Activated CD4-positive, alpha-beta memory T cell treated with anti-CD3 and anti-CD28 coated beads, Interleukin-2, amount 10 ng/mL, durations not matched to agents 7 days and 5 days (primary cell): ENCODE data around the gene ARHGAP6. TPM values are rescaled to one million over a fixed set of nuclear protein-coding genes. Genes with fewer than 3 reads are reported as not detected.

Source experiments
- CTCF ChIA-PET: fragments of 350-600 bp; sonication (Branson Sonifier 250); formaldehyde crosslinking; loops from one replicate; lab custom pipeline; 2021; ENCODE audit warnings: antibody characterized with exemption, inconsistent platforms; lab: Charles Lee
- POLR2A ChIA-PET: fragments of 350-600 bp; sonication (Branson Sonifier 250); formaldehyde crosslinking; loops from one replicate; lab custom pipeline; 2021; ENCODE audit warnings: antibody characterized with exemption; lab: Charles Lee
- DNase-seq: peaks from one replicate; pipeline ENCODE4 v3.0.0-alpha.2; 2020
- H3K27ac Mint-ChIP-seq: one replicate; pipeline ENCODE4 v1.8.0; 2021; ENCODE audit warnings: mild to moderate bottlenecking, mixed read lengths
- H3K27me3 Mint-ChIP-seq: one replicate; pipeline ENCODE4 v1.8.0; 2021; ENCODE audit warnings: mixed read lengths
- H3K36me3 Mint-ChIP-seq: one replicate; pipeline ENCODE4 v1.8.0; 2021; ENCODE audit warnings: low read depth, mixed read lengths
- H3K4me1 Mint-ChIP-seq: one replicate; pipeline ENCODE4 v1.8.0; 2021; ENCODE audit warnings: mixed read lengths
- H3K4me3 Mint-ChIP-seq: one replicate; pipeline ENCODE4 v1.8.0; 2021; ENCODE audit warnings: mild to moderate bottlenecking, mixed read lengths
- H3K9me3 Mint-ChIP-seq: one replicate; pipeline ENCODE4 v1.8.0; 2021; ENCODE audit warnings: mixed read lengths
- total RNA-seq, 2 experiments: library from RNA; stranded (reverse); gene quantifications; one replicate each; pipeline ENCODE4 v1.2.3, GENCODE V29; 2021

ARHGAP6 gene
- total RNA-seq, 2 experiments from 2014 or later: not detected

DNA sequence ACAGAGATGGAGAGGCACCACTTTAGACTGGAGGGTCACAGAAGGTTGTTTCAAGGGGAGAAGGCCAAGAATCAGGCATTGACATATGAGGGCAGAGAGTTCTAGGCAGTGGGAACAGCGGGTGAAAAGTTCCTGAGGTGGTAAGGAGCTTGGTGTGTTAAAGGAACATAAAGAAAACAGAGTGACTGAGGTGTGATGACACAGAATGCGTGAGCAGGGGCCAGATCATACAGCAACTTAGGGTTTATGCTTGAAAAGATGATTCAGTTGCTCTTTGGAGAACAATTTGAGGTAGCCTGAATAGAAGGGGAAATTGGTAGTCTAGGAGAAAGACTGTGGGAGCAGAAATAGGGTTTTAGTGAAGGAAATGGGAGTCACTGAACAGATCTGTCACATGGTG lies 193.3 kb downstream of the ARHGAP6 start:
- H3K9me3 Mint-ChIP-seq: no peaks in the 10 kb centered on the region
- POLR2A ChIA-PET: no interaction called here
- no peak overlapping the region for H3K27ac Mint-ChIP-seq
- no peak overlapping the region for H3K4me3 Mint-ChIP-seq
- H3K27me3 Mint-ChIP-seq: no peaks in the 10 kb centered on the region
- no peaks in the 10 kb centered on the region for H3K4me1 Mint-ChIP-seq
- CTCF ChIA-PET: interaction anchor here (0.6 kb wide), 1 partner anchor 893 kb away, joined by 4 read pairs; no protein-coding TSS in a partner anchor
- no peaks in the 10 kb centered on the region for H3K36me3 Mint-ChIP-seq
- no peak for DNase-seq

DNA sequence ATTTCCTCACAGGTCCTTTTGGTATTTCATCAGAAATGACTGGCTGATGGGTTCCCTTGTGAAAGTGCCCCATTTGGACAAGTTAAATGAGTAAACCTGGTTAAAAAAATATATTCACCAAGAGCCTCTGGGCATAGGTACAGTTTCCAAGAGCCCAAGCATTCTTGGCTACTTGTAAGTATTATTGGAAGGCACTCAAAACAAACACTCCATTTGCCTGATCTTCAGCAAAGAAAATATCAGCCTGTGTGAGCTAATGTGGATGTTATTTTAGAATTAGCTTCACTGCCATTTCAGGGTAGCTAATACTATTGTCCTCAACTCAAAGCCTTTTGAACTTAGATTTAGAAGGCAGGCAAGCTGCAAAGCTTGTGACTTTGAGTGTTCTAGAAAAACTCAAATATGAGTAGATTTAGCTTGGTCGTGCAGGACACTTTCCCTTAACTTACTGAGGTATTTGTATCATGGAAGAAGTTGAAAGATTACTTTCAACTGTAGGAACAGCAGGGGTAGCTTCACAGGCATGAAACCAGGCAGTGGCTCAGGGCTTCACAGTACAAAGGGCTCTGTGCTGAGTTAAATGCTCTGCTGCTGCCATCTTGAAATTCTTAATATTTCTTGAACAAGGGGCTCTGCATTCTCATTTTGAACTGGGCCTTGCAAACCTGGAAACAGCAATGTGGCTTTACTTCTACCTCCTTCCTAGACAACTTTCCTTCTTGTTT lies 195.3 kb downstream of the ARHGAP6 start:
- H3K4me3 Mint-ChIP-seq: no peak overlapping the region
- no peak for DNase-seq
- CTCF ChIA-PET: no interaction called here
- H3K27me3 Mint-ChIP-seq: no peaks in the 10 kb centered on the region
- no peaks in the 10 kb centered on the region for H3K9me3 Mint-ChIP-seq
- no peak overlapping the region for H3K27ac Mint-ChIP-seq
- no peaks in the 10 kb centered on the region for H3K36me3 Mint-ChIP-seq
- H3K4me1 Mint-ChIP-seq: no peaks in the 10 kb centered on the region
- POLR2A ChIA-PET: no interaction called here

- DNase-seq: no peak
- Mint-ChIP-seq H3K36me3 (no peaks in the 10 kb centered on the region), H3K27ac (no peak overlapping the region), H3K9me3 (no peaks in the 10 kb centered on the region), H3K4me3 (no peak overlapping the region), H3K27me3 (no peaks in the 10 kb centered on the region), H3K4me1 (no peaks in the 10 kb centered on the region)
- ChIA-PET POLR2A (no interaction called here), CTCF (no interaction called here)
Observed at GRCh38 chrX:11465648-11466411, 199.9 kb downstream of the ARHGAP6 start.

DNA sequence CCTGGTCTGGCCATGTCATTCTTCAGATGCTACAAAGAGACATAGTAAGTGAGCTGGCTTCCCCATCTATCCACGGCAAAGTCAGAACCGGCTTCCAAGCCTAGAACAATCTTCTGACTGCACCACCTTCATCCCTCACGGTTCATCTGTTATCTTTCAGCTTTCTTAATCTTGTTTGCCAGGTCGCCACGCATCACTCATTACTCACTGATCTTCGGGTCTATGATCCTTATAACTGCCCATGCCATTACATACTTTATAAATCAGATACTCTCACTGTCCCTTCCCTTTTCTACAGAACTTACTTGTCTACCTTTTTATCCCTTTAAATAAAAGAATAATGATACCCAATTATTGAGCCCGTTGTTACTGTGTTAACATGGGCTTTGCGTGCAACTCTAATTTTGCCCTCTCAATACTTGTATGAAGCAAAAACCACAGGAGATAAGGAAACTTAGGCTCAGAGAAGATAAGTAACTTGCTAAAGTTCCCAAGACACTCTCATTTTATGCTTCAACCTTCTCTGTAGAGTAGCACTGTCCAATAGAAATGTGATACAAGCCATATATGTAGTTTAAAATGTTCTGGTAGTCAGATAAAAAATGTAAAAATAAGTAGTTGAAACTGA lies 200.8 kb downstream of the ARHGAP6 start:
- Mint-ChIP-seq H3K4me1 (no peaks in the 10 kb centered on the region), H3K9me3 (no peaks in the 10 kb centered on the region), H3K4me3 (no peak overlapping the region), H3K36me3 (no peaks in the 10 kb centered on the region), H3K27ac (no peak overlapping the region), H3K27me3 (no peaks in the 10 kb centered on the region)
- ChIA-PET POLR2A (no interaction called here), CTCF (no interaction called here)
- no peak for DNase-seq

GRCh38 chrX:11464380-11464779 lies 201.3 kb downstream of the ARHGAP6 start:
- H3K4me3 Mint-ChIP-seq: no peak overlapping the region

DNA sequence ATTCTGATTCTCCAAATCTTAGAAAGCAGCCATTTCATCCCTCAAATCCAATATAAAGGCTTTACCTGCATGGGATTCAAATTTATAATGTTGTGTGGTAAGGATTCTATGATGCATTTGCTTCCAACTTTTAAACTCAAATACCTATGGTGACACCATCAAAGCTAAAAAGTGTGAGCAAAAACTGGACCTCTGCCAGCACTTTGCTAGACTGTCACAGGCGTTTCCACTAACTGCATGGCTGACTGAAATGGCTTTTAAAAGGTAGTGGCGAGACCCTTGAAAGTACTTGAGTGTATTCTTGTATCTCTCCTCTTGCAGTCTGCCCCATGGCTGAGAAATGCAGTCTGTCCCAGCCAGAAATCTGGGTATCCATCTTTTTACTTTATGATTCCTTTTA lies 203.1 kb downstream of the ARHGAP6 start:
- ChIA-PET POLR2A (no interaction called here), CTCF (no interaction called here)
- H3K27ac Mint-ChIP-seq: no peak overlapping the region
- H3K4me1 Mint-ChIP-seq: no peaks in the 10 kb centered on the region
- DNase-seq: no peak
- H3K36me3 Mint-ChIP-seq: no peaks in the 10 kb centered on the region
- H3K27me3 Mint-ChIP-seq: no peaks in the 10 kb centered on the region
- H3K9me3 Mint-ChIP-seq: no peaks in the 10 kb centered on the region
- no peak overlapping the region for H3K4me3 Mint-ChIP-seq

More at GRCh38 chrX:11464380-11464779, 201.3 kb downstream of the ARHGAP6 start:
- H3K27ac Mint-ChIP-seq: no peak overlapping the region
- DNase-seq: no peak
- no peaks in the 10 kb centered on the region for H3K36me3 Mint-ChIP-seq
- no peaks in the 10 kb centered on the region for H3K27me3 Mint-ChIP-seq
- H3K9me3 Mint-ChIP-seq: no peaks in the 10 kb centered on the region
- CTCF ChIA-PET: no interaction called here
- POLR2A ChIA-PET: no interaction called here
- H3K4me1 Mint-ChIP-seq: no peaks in the 10 kb centered on the region

GRCh38 chrX:11462136-11462535 lies 203.6 kb downstream of the ARHGAP6 start:
- ChIA-PET POLR2A (no interaction called here), CTCF (no interaction called here)
- no peaks in the 10 kb centered on the region for H3K4me1 Mint-ChIP-seq
- no peaks in the 10 kb centered on the region for H3K27me3 Mint-ChIP-seq
- no peak overlapping the region for H3K27ac Mint-ChIP-seq
- no peak overlapping the region for H3K4me3 Mint-ChIP-seq
- no peak for DNase-seq
- no peaks in the 10 kb centered on the region for H3K36me3 Mint-ChIP-seq
- H3K9me3 Mint-ChIP-seq: no peaks in the 10 kb centered on the region

GRCh38 chrX:11461201-11462001 lies 204.3 kb downstream of the ARHGAP6 start:
- ChIA-PET POLR2A (no interaction called here), CTCF (no interaction called here)
- Mint-ChIP-seq H3K4me1 (no peaks in the 10 kb centered on the region), H3K36me3 (no peaks in the 10 kb centered on the region), H3K9me3 (no peaks in the 10 kb centered on the region), H3K27ac (no peak overlapping the region), H3K4me3 (no peak overlapping the region), H3K27me3 (no peaks in the 10 kb centered on the region)
- DNase-seq: no peak

DNA sequence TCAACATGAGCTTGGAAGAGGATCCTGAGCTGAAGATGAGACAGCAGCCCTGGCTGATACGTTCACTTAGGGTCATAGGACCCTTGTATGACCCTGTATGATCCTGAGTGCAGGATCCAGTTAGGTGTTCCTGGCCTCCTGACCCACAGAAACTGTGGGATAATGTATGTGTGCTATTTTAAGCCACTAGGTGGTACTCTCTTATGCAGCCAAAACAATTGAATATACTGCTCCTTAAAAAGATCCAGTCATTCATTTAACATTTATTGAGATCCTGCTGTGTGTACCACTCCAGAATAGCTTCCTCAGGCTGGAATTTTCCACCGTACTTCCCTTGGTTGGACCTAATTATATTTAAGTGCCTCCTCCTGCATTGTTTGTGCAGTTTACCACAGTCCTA lies 205.4 kb downstream of the ARHGAP6 start:
- Mint-ChIP-seq H3K27me3 (no peaks in the 10 kb centered on the region), H3K9me3 (no peaks in the 10 kb centered on the region), H3K4me1 (no peaks in the 10 kb centered on the region), H3K27ac (no peak overlapping the region), H3K36me3 (no peaks in the 10 kb centered on the region), H3K4me3 (no peak overlapping the region)
- CTCF ChIA-PET: no interaction called here
- no peak for DNase-seq
- POLR2A ChIA-PET: no interaction called here

GRCh38 chrX:11458170-11458569 lies 207.6 kb downstream of the ARHGAP6 start:
- H3K4me1 Mint-ChIP-seq: no peaks in the 10 kb centered on the region
- POLR2A ChIA-PET: no interaction called here
- no peaks in the 10 kb centered on the region for H3K9me3 Mint-ChIP-seq

DNA sequence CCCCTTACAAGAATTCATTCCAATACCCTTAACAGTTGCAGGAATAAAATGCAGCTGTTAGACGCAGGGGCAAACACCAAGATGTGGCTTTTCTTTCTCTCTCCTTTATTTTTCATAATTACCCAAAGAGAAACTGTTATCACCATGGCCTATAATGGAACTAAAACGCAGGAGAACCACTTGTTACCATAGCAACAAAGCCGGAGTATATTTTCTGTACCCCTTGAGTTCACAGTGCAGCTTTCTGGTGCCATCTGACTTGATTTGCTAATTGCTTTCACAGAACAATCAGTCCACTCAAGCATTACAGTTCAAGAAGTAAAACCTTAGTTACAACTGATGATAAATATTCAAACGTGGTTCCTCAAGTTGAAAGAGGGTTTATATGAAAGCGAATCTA lies 214.6 kb downstream of the ARHGAP6 start:
- CTCF ChIA-PET: no interaction called here
- POLR2A ChIA-PET: no interaction called here
- no peak overlapping the region for H3K27ac Mint-ChIP-seq
- DNase-seq: no peak
- no peak overlapping the region for H3K4me3 Mint-ChIP-seq
- no peaks in the 10 kb centered on the region for H3K27me3 Mint-ChIP-seq
- no peaks in the 10 kb centered on the region for H3K36me3 Mint-ChIP-seq
- no peaks in the 10 kb centered on the region for H3K9me3 Mint-ChIP-seq
- no peaks in the 10 kb centered on the region for H3K4me1 Mint-ChIP-seq

More at GRCh38 chrX:11458170-11458569, 207.6 kb downstream of the ARHGAP6 start:
- Mint-ChIP-seq H3K27me3 (no peaks in the 10 kb centered on the region), H3K27ac (no peak overlapping the region), H3K4me3 (no peak overlapping the region), H3K36me3 (no peaks in the 10 kb centered on the region)
- DNase-seq: no peak
- CTCF ChIA-PET: no interaction called here

DNA sequence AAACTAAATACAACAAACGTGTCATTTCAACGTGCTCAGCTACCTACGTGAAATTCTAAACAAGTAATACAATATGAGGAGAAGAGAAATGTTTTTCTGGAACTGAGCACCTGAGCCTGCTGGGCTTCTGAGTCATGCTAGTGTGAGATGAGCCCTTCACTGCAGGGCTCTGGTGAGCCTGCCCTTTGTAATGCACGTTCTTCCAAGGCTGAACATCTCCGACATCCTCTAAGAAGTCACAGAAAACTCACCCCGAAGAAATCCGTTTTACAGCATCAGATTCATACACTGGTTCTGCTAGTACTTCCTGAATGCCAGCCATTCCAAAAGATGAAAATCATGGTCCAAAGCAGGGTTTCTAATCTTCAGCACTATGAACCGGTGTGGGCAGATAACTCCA lies 215.4 kb downstream of the ARHGAP6 start:
- no peak for DNase-seq
- H3K27ac Mint-ChIP-seq: no peak overlapping the region
- POLR2A ChIA-PET: no interaction called here
- no peak overlapping the region for H3K4me3 Mint-ChIP-seq
- no peaks in the 10 kb centered on the region for H3K4me1 Mint-ChIP-seq
- H3K36me3 Mint-ChIP-seq: no peaks in the 10 kb centered on the region
- no peaks in the 10 kb centered on the region for H3K27me3 Mint-ChIP-seq
- CTCF ChIA-PET: no interaction called here
- no peaks in the 10 kb centered on the region for H3K9me3 Mint-ChIP-seq

DNA sequence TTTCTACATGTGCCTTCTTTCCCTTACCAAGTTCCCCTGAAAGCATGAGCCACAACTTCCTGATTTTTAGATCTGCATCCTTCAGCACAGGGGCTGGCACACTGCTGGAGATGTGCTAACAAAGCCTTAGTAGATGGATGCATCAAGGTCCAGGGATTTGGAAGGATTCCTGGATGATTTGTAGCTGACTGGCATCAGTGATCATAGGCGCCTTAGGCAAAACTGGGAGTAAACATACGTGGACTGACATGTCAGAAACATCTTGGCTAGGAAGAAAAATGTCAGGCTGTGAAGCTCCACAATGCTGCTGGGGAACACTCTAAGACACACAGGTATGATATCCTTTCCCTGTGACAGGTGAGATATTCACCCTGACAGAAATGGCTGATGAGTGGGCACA lies 216.1 kb downstream of the ARHGAP6 start:
- POLR2A ChIA-PET: no interaction called here

More for the DNA sequence above, 216.1 kb downstream of the ARHGAP6 start:
- no peaks in the 10 kb centered on the region for H3K9me3 Mint-ChIP-seq
- H3K4me3 Mint-ChIP-seq: no peak overlapping the region
- CTCF ChIA-PET: no interaction called here
- H3K4me1 Mint-ChIP-seq: no peaks in the 10 kb centered on the region
- no peaks in the 10 kb centered on the region for H3K36me3 Mint-ChIP-seq
- H3K27me3 Mint-ChIP-seq: no peaks in the 10 kb centered on the region
- no peak overlapping the region for H3K27ac Mint-ChIP-seq
- DNase-seq: no peak
